Trophoblast cell (in vitro differentiated cells and primary cell): ENCODE measurements around the gene PTGFRN.

ENCODE experiments used
- DNase-seq, 2 donors: peaks; one replicate each; pipeline ENCODE4 v3.0.0-alpha.2; 2016
- H2AFZ ChIP-seq: 2 replicates; pipeline ENCODE4 v1.6.1; 2013; ENCODE audit warnings: low read length, moderate library complexity, mild to moderate bottlenecking; ENCODE audit not compliant: insufficient read depth, poor library complexity
- H2AK5ac ChIP-seq: 2 replicates; pipeline ENCODE4 v1.6.1; 2013; ENCODE audit warnings: mild to moderate bottlenecking, low read length
- H2BK120ac ChIP-seq: 2 replicates; pipeline ENCODE4 v1.6.1; 2013; ENCODE audit warnings: low read length, mild to moderate bottlenecking, moderate library complexity; ENCODE audit not compliant: insufficient read depth, poor library complexity
- H2BK12ac ChIP-seq: 2 replicates; pipeline ENCODE4 v1.6.1; 2013; ENCODE audit warnings: mild to moderate bottlenecking, low read length, moderate library complexity
- H2BK5ac ChIP-seq: 2 replicates; pipeline ENCODE4 v1.6.1; 2013; ENCODE audit warnings: low read length, low read depth, moderate library complexity, mild to moderate bottlenecking; ENCODE audit not compliant: poor library complexity
- H3K14ac ChIP-seq: 2 replicates; pipeline ENCODE4 v1.6.1; 2013; ENCODE audit warnings: mild to moderate bottlenecking, low read length
- H3K18ac ChIP-seq: 2 replicates; pipeline ENCODE4 v1.6.1; 2013; ENCODE audit warnings: mild to moderate bottlenecking, low read length
- H3K23ac ChIP-seq: 2 replicates; pipeline ENCODE4 v1.6.1; 2013; ENCODE audit warnings: low read length
- H3K27ac ChIP-seq: 2 replicates; pipeline ENCODE4 v1.5.1; 2013; ENCODE audit warnings: low read depth, mild to moderate bottlenecking, inconsistent platforms, low read length, moderate library complexity
- H3K27me3 ChIP-seq: 2 replicates; pipeline ENCODE4 v1.6.1; 2013; ENCODE audit warnings: inconsistent platforms, mild to moderate bottlenecking, low read length, moderate library complexity; ENCODE audit not compliant: insufficient read depth
- H3K36me3 ChIP-seq, 2 experiments: 1 replicate in 1 of 2; 2 replicates in 1 of 2; pipeline ENCODE4 v1.6.1; 2013; ENCODE audit warnings: low read length in 2 of 2, mild to moderate bottlenecking in 2 of 2, moderate library complexity in 1 of 2; ENCODE audit not compliant: insufficient read depth in 2 of 2, control insufficient read depth in 1 of 2
- H3K4ac ChIP-seq: 2 replicates; pipeline ENCODE4 v1.6.1; 2013; ENCODE audit warnings: low read depth, mild to moderate bottlenecking, low read length, moderate library complexity
- H3K4me1 ChIP-seq, 2 experiments: 1 replicate in 1 of 2; 2 replicates in 1 of 2; pipeline ENCODE4 v1.6.1; 2013; ENCODE audit warnings: low read length in 2 of 2, mild to moderate bottlenecking in 2 of 2, moderate library complexity in 1 of 2; ENCODE audit not compliant: insufficient read depth in 2 of 2, control insufficient read depth in 1 of 2
- H3K4me2 ChIP-seq: 2 replicates; pipeline ENCODE4 v1.6.1; 2013; ENCODE audit warnings: inconsistent platforms, mild to moderate bottlenecking, low read length, moderate library complexity
- H3K4me3 ChIP-seq: 2 replicates; pipeline ENCODE4 v1.5.1; 2013; ENCODE audit warnings: mild to moderate bottlenecking, low read depth, low read length, inconsistent platforms
- H3K79me1 ChIP-seq: one replicate; pipeline ENCODE4 v1.6.1; 2013; ENCODE audit warnings: low read length
- H3K79me2 ChIP-seq: 2 replicates; pipeline ENCODE4 v1.6.1; 2013; ENCODE audit warnings: low read length, mild to moderate bottlenecking; ENCODE audit not compliant: control insufficient read depth, insufficient read depth, poor library complexity
- H3K9ac ChIP-seq: 2 replicates; pipeline ENCODE4 v1.6.1; 2013; ENCODE audit warnings: mild to moderate bottlenecking, low read length
- H3K9me3 ChIP-seq: 2 replicates; pipeline ENCODE4 v1.6.1; 2013; ENCODE audit warnings: low read depth, mild to moderate bottlenecking, control low read depth, inconsistent platforms, low read length; ENCODE audit not compliant: insufficient read depth
- H4K12ac ChIP-seq: 2 replicates; pipeline ENCODE4 v1.6.1; 2013; ENCODE audit warnings: low read depth, mild to moderate bottlenecking, low read length, moderate library complexity
- H4K8ac ChIP-seq: 2 replicates; pipeline ENCODE4 v1.6.1; 2013; ENCODE audit warnings: low read depth, mild to moderate bottlenecking, low read length, moderate library complexity
- H4K91ac ChIP-seq: one replicate; pipeline ENCODE4 v1.6.1; 2013; ENCODE audit warnings: low read depth, mild to moderate bottlenecking, low read length, moderate library complexity
- WGBS: extraction: QIAGEN DNeasy Blood & Tissue Kit; methylation state at CpG from one replicate; pipeline ENCODE4 v1.1.7; 2013; ENCODE audit warnings: missing lambda C conversion rate; ENCODE audit not compliant: insufficient read length, insufficient coverage; ENCODE audit errors: extremely low coverage; 5-methylcytosine and 5-hydroxymethylcytosine counted together

The PTGFRN gene

DNA sequence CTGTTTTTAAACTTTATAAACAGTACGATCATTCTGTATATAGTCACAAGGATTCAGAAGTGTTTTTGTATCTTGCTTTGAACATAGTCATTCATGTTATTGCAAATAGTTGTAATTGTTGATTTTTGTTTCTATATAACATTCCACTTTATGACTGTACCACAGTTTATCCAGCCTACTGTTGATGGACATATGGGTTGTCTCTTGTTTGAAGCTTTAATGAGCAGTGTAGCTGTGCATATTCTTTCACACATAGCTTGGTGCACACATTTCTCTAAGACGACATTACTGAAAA, 98.0 kb downstream of the PTGFRN start:
- Histone ChIP-seq H4K12ac (no peak overlapping the region), H3K4ac (no peak overlapping the region), H2BK120ac (no peak overlapping the region), H4K91ac (no peak overlapping the region), H3K4me3 (no peak overlapping the region), H3K27ac (no peak overlapping the region), H3K18ac (no peak overlapping the region), H2AFZ (no peak overlapping the region), H3K27me3 (no peaks in the 10 kb centered on the region), H2BK5ac (no peak overlapping the region), H3K79me2 (no peaks in the 10 kb centered on the region), H3K4me2 (no peak overlapping the region), H3K36me3 (no peaks in the 10 kb centered on the region), H4K8ac (no peak overlapping the region), H2AK5ac (no peak overlapping the region), H3K9me3 (no peaks in the 10 kb centered on the region), H3K79me1 (no peaks in the 10 kb centered on the region), H3K4me1 (peaks cover 0 to 4% of the 10 kb centered on the region in 2 experiments), H2BK12ac (no peak overlapping the region), H3K23ac (no peak overlapping the region), H3K14ac (no peak overlapping the region), H3K9ac (no peak overlapping the region)
- WGBS = no CpG with 5 or more reads among the region's 2 CpGs
- DNase-seq = no peak

DNA sequence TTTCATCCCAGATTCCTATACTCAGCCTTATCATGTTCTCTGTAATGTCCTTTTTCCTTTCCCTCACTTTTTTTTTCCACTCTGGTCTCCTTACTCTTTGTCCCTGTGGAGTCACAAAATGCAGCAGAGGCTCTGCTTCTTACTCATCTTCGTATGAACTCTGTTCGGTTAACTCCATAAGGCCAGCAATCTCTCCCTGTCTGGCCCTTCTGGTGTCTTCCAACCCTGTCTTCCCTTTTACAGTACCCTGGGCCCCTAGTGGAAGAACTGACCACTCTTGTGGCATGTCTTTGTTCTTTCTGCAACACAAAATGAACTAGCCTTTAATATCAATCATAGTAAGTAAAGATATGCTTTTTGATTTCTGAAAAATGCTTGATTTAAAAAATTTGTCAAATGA, 98.9 kb downstream of the PTGFRN start:
- Histone ChIP-seq H2AFZ (no peak overlapping the region), H4K8ac (no peak overlapping the region), H3K79me2 (no peaks in the 10 kb centered on the region), H4K12ac (no peak overlapping the region), H3K14ac (no peak overlapping the region), H2AK5ac (no peak overlapping the region), H3K4me2 (no peak overlapping the region), H3K36me3 (no peaks in the 10 kb centered on the region), H3K27me3 (no peaks in the 10 kb centered on the region), H3K4me1 (peaks cover 3% of the 10 kb centered on the region in 2 experiments), H3K9ac (no peak overlapping the region), H3K23ac (no peak overlapping the region), H2BK12ac (no peak overlapping the region), H2BK5ac (no peak overlapping the region), H2BK120ac (no peak overlapping the region), H3K79me1 (no peaks in the 10 kb centered on the region), H3K27ac (no peak overlapping the region), H4K91ac (no peak overlapping the region), H3K4ac (no peak overlapping the region), H3K18ac (no peak overlapping the region), H3K4me3 (no peak overlapping the region), H3K9me3 (no peaks in the 10 kb centered on the region)
- DNase-seq = no peak
- no CpG with 5 or more reads among the region's 2 CpGs for WGBS

DNA sequence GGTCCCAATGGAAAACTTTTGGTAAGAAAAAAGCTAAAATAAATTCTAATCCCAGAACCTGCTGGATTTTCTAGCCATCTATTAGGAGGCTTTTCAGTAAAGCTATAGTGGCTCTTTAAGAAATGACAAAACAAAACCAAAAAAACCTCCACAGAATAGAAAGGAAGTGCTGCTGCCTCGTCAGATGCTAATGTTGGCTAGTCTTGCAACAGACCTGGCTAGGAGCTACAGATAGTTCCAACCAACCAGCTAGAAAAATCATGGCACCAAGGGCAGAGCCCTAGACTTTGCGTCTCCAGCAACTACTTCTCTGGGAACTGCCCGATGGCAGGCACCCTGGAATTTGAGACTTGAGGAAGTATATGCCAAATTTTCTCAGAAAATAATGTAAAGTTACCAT, 99.4 kb downstream of the PTGFRN start:
- Histone ChIP-seq H3K27me3 (no peaks in the 10 kb centered on the region), H4K8ac (no peak overlapping the region), H3K4me3 (no peak overlapping the region), H4K91ac (no peak overlapping the region), H3K36me3 (no peaks in the 10 kb centered on the region), H2AK5ac (no peak overlapping the region), H3K18ac (no peak overlapping the region), H2AFZ (no peak overlapping the region), H4K12ac (no peak overlapping the region), H3K9me3 (no peaks in the 10 kb centered on the region), H3K79me1 (no peaks in the 10 kb centered on the region), H3K79me2 (no peaks in the 10 kb centered on the region), H3K23ac (no peak overlapping the region), H3K4me2 (no peak overlapping the region), H2BK5ac (no peak overlapping the region), H3K4me1 (peaks cover 5 to 6% of the 10 kb centered on the region in 2 experiments), H3K9ac (no peak overlapping the region), H3K27ac (no peak overlapping the region), H2BK120ac (no peak overlapping the region), H3K14ac (no peak overlapping the region), H2BK12ac (no peak overlapping the region), H3K4ac (no peak overlapping the region)
- DNase-seq = no peak
- no CpG with 5 or more reads among the region's 3 CpGs for WGBS

DNA sequence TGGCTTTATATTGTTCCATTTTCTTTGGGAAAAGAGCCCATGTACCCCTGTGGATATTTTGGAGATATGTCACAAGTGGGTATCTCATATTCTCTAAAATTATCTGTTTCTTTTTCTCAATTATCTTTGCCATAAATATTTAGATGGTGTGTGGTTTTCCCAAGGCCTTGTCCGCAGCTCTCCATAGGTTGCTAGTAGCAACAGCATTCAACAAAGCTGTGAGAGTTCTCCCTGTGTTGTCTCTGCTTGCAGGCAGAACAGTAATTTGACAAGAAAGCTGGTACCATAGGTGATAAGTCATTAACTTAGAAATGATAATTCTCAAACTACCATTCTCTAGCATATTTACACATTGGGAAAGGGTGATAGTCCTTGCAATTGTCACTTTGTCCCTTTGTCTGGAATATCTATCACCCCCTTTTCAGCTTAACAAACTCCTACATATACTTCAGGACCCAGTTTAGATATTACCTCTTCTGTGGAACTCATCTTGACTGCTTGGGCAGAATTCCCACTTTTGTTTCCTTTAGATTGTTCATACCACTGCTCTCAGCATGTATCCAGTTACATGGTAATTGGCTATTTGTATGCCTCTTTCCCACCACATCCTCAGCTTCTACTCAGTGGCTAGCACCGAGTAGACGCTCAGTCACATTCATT, 100.7 kb downstream of the PTGFRN start:
- Histone ChIP-seq H2BK120ac (no peak overlapping the region), H3K4me2 (no peak overlapping the region), H3K79me2 (no peaks in the 10 kb centered on the region), H3K79me1 (no peaks in the 10 kb centered on the region), H3K27ac (no peak overlapping the region), H3K23ac (no peak overlapping the region), H2BK5ac (no peak overlapping the region), H3K4me1 (peaks cover 5 to 6% of the 10 kb centered on the region in 2 experiments), H4K8ac (no peak overlapping the region), H3K27me3 (no peaks in the 10 kb centered on the region), H3K9ac (no peak overlapping the region), H3K4ac (no peak overlapping the region), H2AFZ (no peak overlapping the region), H4K12ac (no peak overlapping the region), H4K91ac (no peak overlapping the region), H3K18ac (no peak overlapping the region), H3K9me3 (no peaks in the 10 kb centered on the region), H3K14ac (no peak overlapping the region), H3K4me3 (no peak overlapping the region), H2BK12ac (no peak overlapping the region), H3K36me3 (no peaks in the 10 kb centered on the region), H2AK5ac (no peak overlapping the region)
- no peak for DNase-seq
- WGBS = no CpG with 5 or more reads among the region's 3 CpGs
